ENCODE data around the gene TRAP1.

DNA sequence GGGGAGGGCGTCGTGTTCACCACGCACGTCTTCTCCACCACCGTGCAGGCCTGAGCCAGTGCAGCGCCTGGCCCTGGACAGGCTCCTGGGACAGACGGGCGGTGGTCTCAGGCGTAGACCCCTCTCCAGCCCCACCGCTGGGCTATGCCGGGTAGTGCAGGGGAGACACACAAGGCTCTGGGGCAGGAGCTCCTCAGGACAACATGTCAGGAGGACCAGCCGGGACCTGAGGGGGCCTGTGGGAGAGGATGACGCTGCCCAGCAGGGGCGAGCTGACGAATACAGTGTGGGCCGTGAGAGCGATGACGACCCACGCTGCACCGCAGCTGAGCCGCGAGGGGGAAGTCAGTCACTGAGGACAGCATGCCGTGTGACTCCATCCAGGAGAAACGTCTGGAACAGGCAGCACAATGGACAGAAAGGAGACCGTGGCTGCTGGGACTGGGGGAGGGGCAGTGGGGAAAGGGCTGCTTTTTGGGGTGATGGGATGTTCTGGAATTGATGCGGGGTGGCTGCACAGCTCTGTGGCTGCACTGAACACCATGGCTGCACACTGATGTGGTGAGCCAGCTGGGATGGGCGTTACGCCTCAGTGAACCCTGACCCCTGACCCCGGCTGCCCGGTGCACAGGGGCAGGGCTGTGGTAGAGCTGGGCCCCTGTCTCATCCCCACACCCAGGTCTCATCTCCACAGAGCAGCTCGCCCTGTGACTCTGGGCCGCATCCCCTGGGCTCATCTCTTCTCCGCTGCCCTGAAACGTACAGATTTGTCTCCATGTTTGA lies 42.6 kb downstream of the TRAP1 start:
- TF ChIP-seq, protein P1, sequence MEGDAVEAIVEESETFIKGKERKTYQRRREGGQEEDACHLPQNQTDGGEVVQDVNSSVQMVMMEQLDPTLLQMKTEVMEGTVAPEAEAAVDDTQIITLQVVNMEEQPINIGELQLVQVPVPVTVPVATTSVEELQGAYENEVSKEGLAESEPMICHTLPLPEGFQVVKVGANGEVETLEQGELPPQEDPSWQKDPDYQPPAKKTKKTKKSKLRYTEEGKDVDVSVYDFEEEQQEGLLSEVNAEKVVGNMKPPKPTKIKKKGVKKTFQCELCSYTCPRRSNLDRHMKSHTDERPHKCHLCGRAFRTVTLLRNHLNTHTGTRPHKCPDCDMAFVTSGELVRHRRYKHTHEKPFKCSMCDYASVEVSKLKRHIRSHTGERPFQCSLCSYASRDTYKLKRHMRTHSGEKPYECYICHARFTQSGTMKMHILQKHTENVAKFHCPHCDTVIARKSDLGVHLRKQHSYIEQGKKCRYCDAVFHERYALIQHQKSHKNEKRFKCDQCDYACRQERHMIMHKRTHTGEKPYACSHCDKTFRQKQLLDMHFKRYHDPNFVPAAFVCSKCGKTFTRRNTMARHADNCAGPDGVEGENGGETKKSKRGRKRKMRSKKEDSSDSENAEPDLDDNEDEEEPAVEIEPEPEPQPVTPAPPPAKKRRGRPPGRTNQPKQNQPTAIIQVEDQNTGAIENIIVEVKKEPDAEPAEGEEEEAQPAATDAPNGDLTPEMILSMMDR (conservative IDR thresholded peaks at IDR 0.05), result no peak
- no peak for TF ChIP-seq EZH2 (IDR thresholded peaks at IDR 0.05; ENCODE audit: low read depth)

Measured in PC-9 (cell line).